Uterus (tissue), 4 donors: ENCODE results near the gene CACNA1C. TPM values are rescaled to one million over a fixed set of nuclear protein-coding genes. Genes with fewer than 3 reads are reported as not detected.

Experiments used
- DNase-seq, 2 donors: peaks; one replicate each; pipeline ENCODE4 v3.0.0-alpha.2; 2019 to 2020
- H3K27ac ChIP-seq, 2 donors: fragments of 200-600 bp; sonication (generic); 1 replicate in 1 of 2; 2 replicates in 1 of 2; pipeline ENCODE4 v1.5.1; 2016 to 2018
- H3K27me3 ChIP-seq, 2 donors: fragments of 200-600 bp; sonication (generic); one replicate each; pipeline ENCODE4 v1.5.1; 2018 to 2019; ENCODE audit warnings: control low read depth in 1 of 2
- H3K36me3 ChIP-seq, 2 donors: fragments of 200-600 bp; sonication (generic); one replicate each; pipeline ENCODE4 v1.5.1; 2019; ENCODE audit warnings: control low read depth in 1 of 2
- H3K4me1 ChIP-seq, 2 donors: fragments of 200-600 bp; sonication (generic); one replicate each; pipeline ENCODE4 v1.5.1; 2018 to 2019; ENCODE audit warnings: control low read depth in 1 of 2
- H3K4me3 ChIP-seq, 2 donors: fragments of 200-600 bp; sonication (generic); 1 replicate in 1 of 2; 2 replicates in 1 of 2; pipeline ENCODE4 v1.5.1; 2018 to 2019; ENCODE audit warnings: mild to moderate bottlenecking in 1 of 2
- H3K9me3 ChIP-seq, 2 donors: fragments of 200-600 bp; sonication (generic); one replicate each; pipeline ENCODE4 v1.5.1; 2019; ENCODE audit warnings: control low read depth in 1 of 2
- POLR2A ChIP-seq, 2 donors: fragments of 450-650 bp; IDR thresholded peaks; one replicate each; pipeline ENCODE4 v1.6.1; 2016; ENCODE audit warnings: antibody characterized with exemption in 2 of 2, mild to moderate bottlenecking in 1 of 2, moderate library complexity in 1 of 2
- intact Hi-C: fragments of 100-400 bp; cut with DNase I; formaldehyde crosslinking; loops from one replicate; pipeline ENCODE4 v1.15.1; 2023; ENCODE audit warnings: low total_unique reads
- total RNA-seq, 4 donors: library from RNA; depleted of rRNA in 3 of 4; stranded (reverse); fragments of >200 nt in 3 of 4; gene quantifications; one replicate each; pipeline versions ENCODE4 v1.1.0 to v1.2.4, GENCODE V29; 2014 to 2023
- TF ChIP-seq, protein P1 (sequence below), 4 experiments: fragments of 200-600 bp in 2 of 4; fragments of 450-650 bp in 2 of 4; sonication (generic) in 2 of 4; IDR thresholded peaks; one replicate each; pipeline ENCODE4 v1.5.1; 2016 to 2019; ENCODE audit warnings: antibody characterized with exemption in 4 of 4, mild to moderate bottlenecking in 2 of 4, moderate library complexity in 1 of 4
- donor health status: DM: yes; HTN: yes; CAD: no.

Gene CACNA1C
- total RNA-seq, 4 donors from 2014 or later: 15.9 to 121 (median 32.1) TPM

DNA sequence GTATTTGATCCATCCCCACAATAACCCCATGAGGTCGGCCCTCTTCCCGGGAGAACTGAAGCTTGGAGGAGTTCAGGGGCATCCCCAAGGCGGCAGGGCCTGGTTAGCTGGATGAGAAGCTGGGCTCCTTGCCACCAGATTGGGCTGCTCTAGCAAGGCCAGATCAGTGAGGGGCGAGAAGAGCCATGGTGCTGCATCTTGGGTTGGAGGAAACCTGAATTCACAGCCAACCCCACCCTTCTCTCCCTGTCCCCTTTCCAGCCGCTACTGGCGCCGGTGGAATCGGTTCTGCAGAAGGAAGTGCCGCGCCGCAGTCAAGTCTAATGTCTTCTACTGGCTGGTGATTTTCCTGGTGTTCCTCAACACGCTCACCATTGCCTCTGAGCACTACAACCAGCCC, 513.4 kb downstream of the CACNA1C start:
- intact Hi-C loops: no loop called here
- Histone ChIP-seq H3K27me3 (no peaks in the 10 kb centered on the region), H3K4me3 (no peak overlapping the region), H3K9me3 (no peaks in the 10 kb centered on the region), H3K4me1 (no peaks in the 10 kb centered on the region), H3K27ac (no peak overlapping the region), H3K36me3 (no peaks in the 10 kb centered on the region)
- no peak for TF ChIP-seq POLR2A (IDR thresholded peaks at IDR 0.05)
- TF ChIP-seq, protein P1, sequence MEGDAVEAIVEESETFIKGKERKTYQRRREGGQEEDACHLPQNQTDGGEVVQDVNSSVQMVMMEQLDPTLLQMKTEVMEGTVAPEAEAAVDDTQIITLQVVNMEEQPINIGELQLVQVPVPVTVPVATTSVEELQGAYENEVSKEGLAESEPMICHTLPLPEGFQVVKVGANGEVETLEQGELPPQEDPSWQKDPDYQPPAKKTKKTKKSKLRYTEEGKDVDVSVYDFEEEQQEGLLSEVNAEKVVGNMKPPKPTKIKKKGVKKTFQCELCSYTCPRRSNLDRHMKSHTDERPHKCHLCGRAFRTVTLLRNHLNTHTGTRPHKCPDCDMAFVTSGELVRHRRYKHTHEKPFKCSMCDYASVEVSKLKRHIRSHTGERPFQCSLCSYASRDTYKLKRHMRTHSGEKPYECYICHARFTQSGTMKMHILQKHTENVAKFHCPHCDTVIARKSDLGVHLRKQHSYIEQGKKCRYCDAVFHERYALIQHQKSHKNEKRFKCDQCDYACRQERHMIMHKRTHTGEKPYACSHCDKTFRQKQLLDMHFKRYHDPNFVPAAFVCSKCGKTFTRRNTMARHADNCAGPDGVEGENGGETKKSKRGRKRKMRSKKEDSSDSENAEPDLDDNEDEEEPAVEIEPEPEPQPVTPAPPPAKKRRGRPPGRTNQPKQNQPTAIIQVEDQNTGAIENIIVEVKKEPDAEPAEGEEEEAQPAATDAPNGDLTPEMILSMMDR (IDR thresholded peaks at IDR 0.05): no peak
- DNase-seq: no peak

DNA sequence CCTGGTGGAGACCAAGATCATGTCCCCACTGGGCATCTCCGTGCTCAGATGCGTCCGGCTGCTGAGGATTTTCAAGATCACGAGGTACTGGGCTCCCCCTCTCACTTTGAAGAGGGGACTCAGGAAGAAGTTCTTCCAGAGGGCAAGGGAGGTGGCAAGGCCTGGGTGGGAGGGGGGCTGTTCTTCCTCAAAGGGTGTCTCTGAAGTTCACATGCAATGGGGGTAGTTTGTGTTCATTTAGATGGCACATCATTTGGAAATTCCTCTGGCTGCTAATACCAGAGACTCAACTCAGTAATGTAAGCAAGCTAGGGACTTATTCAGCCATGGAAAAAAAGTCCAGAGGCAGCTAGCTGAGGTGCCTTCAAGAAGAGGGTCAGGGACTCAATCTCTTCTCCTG, 514.9 kb downstream of the CACNA1C start:
- H3K4me1 ChIP-seq: no peaks in the 10 kb centered on the region
- intact Hi-C loops: no loop called here

DNA sequence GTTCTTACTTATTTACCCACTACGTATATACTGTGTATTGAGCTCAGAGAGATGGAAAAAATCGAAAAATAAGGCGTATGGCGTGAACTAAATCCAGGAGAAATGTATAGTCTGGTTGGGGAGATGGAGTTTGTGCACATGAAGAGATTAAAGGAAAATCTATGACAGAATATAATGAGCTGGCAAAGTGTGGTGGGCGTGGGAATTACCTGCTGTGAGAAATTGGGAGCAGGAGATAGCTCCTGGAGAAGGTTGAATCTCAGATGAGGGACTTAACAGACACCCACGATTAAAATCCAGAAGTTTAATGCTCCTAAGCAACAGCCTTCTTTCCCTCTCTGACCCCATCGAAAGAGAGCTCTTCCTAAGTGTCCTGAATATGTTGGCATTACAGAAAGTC, 517.8 kb downstream of the CACNA1C start:
- H3K4me1 ChIP-seq: no peaks in the 10 kb centered on the region
- no peak for TF ChIP-seq POLR2A (IDR thresholded peaks at IDR 0.05)
- TF ChIP-seq, protein P1 (IDR thresholded peaks at IDR 0.05): no peak
- H3K4me3 ChIP-seq: no peak overlapping the region
- DNase-seq: no peak
- no peaks in the 10 kb centered on the region for H3K27me3 ChIP-seq
- intact Hi-C loops: no loop called here
- H3K36me3 ChIP-seq: no peaks in the 10 kb centered on the region
- H3K9me3 ChIP-seq: no peaks in the 10 kb centered on the region
- H3K27ac ChIP-seq: no peak overlapping the region

More for the DNA sequence above, 514.9 kb downstream of the CACNA1C start:
- no peak for TF ChIP-seq POLR2A (IDR thresholded peaks at IDR 0.05)
- TF ChIP-seq, protein P1 (IDR thresholded peaks at IDR 0.05): no peak
- no peak overlapping the region for H3K4me3 ChIP-seq
- H3K27me3 ChIP-seq: no peaks in the 10 kb centered on the region
- H3K36me3 ChIP-seq: no peaks in the 10 kb centered on the region
- no peaks in the 10 kb centered on the region for H3K9me3 ChIP-seq
- no peak for DNase-seq
- no peak overlapping the region for H3K27ac ChIP-seq

GRCh38 chr12:2574355-2574935, 521.7 kb downstream of the CACNA1C start:
- no peak for DNase-seq
- Histone ChIP-seq H3K27ac (no peak overlapping the region), H3K9me3 (no peaks in the 10 kb centered on the region), H3K4me1 (no peaks in the 10 kb centered on the region), H3K36me3 (no peaks in the 10 kb centered on the region), H3K27me3 (no peaks in the 10 kb centered on the region), H3K4me3 (no peak overlapping the region)
- intact Hi-C loops: no loop called here
- TF ChIP-seq, protein P1 (IDR thresholded peaks at IDR 0.05): no peak
- TF ChIP-seq POLR2A (IDR thresholded peaks at IDR 0.05): no peak

GRCh38 chr12:2575245-2575644, 522.5 kb downstream of the CACNA1C start:
- H3K27me3 ChIP-seq: no peaks in the 10 kb centered on the region
- no peak for DNase-seq
- no peak overlapping the region for H3K27ac ChIP-seq
- no peak for TF ChIP-seq POLR2A (IDR thresholded peaks at IDR 0.05)
- TF ChIP-seq, protein P1 (IDR thresholded peaks at IDR 0.05): no peak
- no peaks in the 10 kb centered on the region for H3K9me3 ChIP-seq
- H3K4me3 ChIP-seq: no peak overlapping the region
- no peaks in the 10 kb centered on the region for H3K4me1 ChIP-seq
- H3K36me3 ChIP-seq: no peaks in the 10 kb centered on the region
- intact Hi-C loops: no loop called here
